Urinary bladder (tissue), 4 donors: Measurements from ENCODE around the gene RELN. TPM values are rescaled to one million over a fixed set of nuclear protein-coding genes. Genes with fewer than 3 reads are reported as not detected.
"Not testable (repeated sequence)": the region's sequence is repeated elsewhere in the genome, so short reads cannot be mapped to it uniquely, and the experiment has no call there.

Source experiments
- DNase-seq: peaks from one replicate; pipeline ENCODE4 v3.0.0-alpha.2; 2015; ENCODE audit errors: extremely low spot score
- H3K27ac ChIP-seq: one replicate; pipeline ENCODE4 v1.5.1; 2013; ENCODE audit warnings: low read depth, mild to moderate bottlenecking, moderate library complexity
- H3K36me3 ChIP-seq: one replicate; pipeline ENCODE4 v1.6.1; 2013; ENCODE audit warnings: mild to moderate bottlenecking, moderate library complexity; ENCODE audit not compliant: insufficient read depth
- H3K4me1 ChIP-seq: one replicate; pipeline ENCODE4 v1.6.1; 2013; ENCODE audit warnings: mild to moderate bottlenecking, moderate library complexity; ENCODE audit not compliant: insufficient read depth
- H3K4me3 ChIP-seq: one replicate; pipeline ENCODE4 v1.5.1; 2013; ENCODE audit warnings: low read depth, low read length
- WGBS: extraction: QIAGEN DNeasy Blood & Tissue Kit; methylation state at CpG from one replicate; pipeline ENCODE4 v1.1.7; 2013; 5-methylcytosine and 5-hydroxymethylcytosine counted together
- polyA plus RNA-seq: library from polyadenylated mRNA; stranded (reverse); fragments of 200-250 nt; gene quantifications from one replicate; pipeline ENCODE4 v1.2.3, GENCODE V29; 2013
- total RNA-seq: library from RNA; depleted of rRNA; stranded (reverse); fragments of >200 nt; gene quantifications from one replicate; pipeline ENCODE4 v1.2.3, GENCODE V29; 2014
- donor health status: healthy with polysubstance abuse.
- donor health status: healthy.

The RELN gene
- total and polyA plus RNA-seq, 2 donors: 3.8 to 26.3 TPM

- Histone ChIP-seq H3K4me1 (no peaks in the 10 kb centered on the region), H3K27ac (no peak overlapping the region), H3K4me3 (no peak overlapping the region), H3K36me3 (no peaks in the 10 kb centered on the region)
- no peak for DNase-seq
- WGBS: 66% methylated on average over 11 of the region's 11 CpGs
Measured at GRCh38 chr7:103538964-103539709, 450.3 kb downstream of the RELN start.

GRCh38 chr7:103533761-103534160 lies 455.7 kb downstream of the RELN start:
- Histone ChIP-seq H3K4me1 (no peaks in the 10 kb centered on the region), H3K36me3 (no peaks in the 10 kb centered on the region), H3K4me3 (no peak overlapping the region), H3K27ac (no peak overlapping the region)
- WGBS: 73% methylated on average over 4 of the region's 4 CpGs
- no peak for DNase-seq

- DNase-seq: no peak
Measured at GRCh38 chr7:103532955-103533354, 456.5 kb downstream of the RELN start.

GRCh38 chr7:103528152-103528551 lies 461.3 kb downstream of the RELN start:
- H3K27ac ChIP-seq: no peak overlapping the region
- H3K36me3 ChIP-seq: no peaks in the 10 kb centered on the region
- 78% methylated on average over 2 of the region's 2 CpGs for WGBS
- no peak for DNase-seq
- no peaks in the 10 kb centered on the region for H3K4me1 ChIP-seq
- no peak overlapping the region for H3K4me3 ChIP-seq

More at GRCh38 chr7:103532955-103533354, 456.5 kb downstream of the RELN start:
- no peaks in the 10 kb centered on the region for H3K4me1 ChIP-seq
- H3K36me3 ChIP-seq: no peaks in the 10 kb centered on the region
- 71% methylated on average over 5 of the region's 5 CpGs for WGBS
- H3K4me3 ChIP-seq: no peak overlapping the region
- no peak overlapping the region for H3K27ac ChIP-seq

- no peak for DNase-seq
- Histone ChIP-seq H3K4me1 (no peaks in the 10 kb centered on the region), H3K36me3 (no peaks in the 10 kb centered on the region), H3K27ac (no peak overlapping the region), H3K4me3 (no peak overlapping the region)
- whole genome bisulfite sequencing: 39% methylated on average over 1 of the region's 1 CpG
Measured at GRCh38 chr7:103525937-103526336, 463.5 kb downstream of the RELN start.

GRCh38 chr7:103524042-103524907 lies 465.2 kb downstream of the RELN start:
- H3K27ac ChIP-seq: no peak overlapping the region
- H3K4me1 ChIP-seq: no peaks in the 10 kb centered on the region
- no peak for DNase-seq
- WGBS: 24% methylated on average over 9 of the region's 9 CpGs
- no peaks in the 10 kb centered on the region for H3K36me3 ChIP-seq
- H3K4me3 ChIP-seq: no peak overlapping the region

- H3K36me3 ChIP-seq: no peaks in the 10 kb centered on the region
- no peaks in the 10 kb centered on the region for H3K4me1 ChIP-seq
- no peak for DNase-seq
- WGBS: 72% methylated on average over 6 of the region's 6 CpGs
- H3K4me3 ChIP-seq: no peak overlapping the region
- H3K27ac ChIP-seq: no peak overlapping the region
Measured at GRCh38 chr7:103521937-103522336, 467.5 kb downstream of the RELN start.

GRCh38 chr7:103504505-103505135 lies 484.8 kb downstream of the RELN start:
- Histone ChIP-seq H3K36me3 (no peaks in the 10 kb centered on the region), H3K4me1 (no peaks in the 10 kb centered on the region), H3K4me3 (no peak overlapping the region), H3K27ac (no peak overlapping the region)
- no peak for DNase-seq
- WGBS: 66% methylated on average over 13 of the region's 13 CpGs

GRCh38 chr7:103501206-103501605 lies 488.3 kb downstream of the RELN start:
- WGBS: 79% methylated on average over 4 of the region's 4 CpGs
- H3K27ac ChIP-seq: no peak overlapping the region
- no peaks in the 10 kb centered on the region for H3K4me1 ChIP-seq
- no peak overlapping the region for H3K4me3 ChIP-seq
- no peak for DNase-seq
- H3K36me3 ChIP-seq: no peaks in the 10 kb centered on the region

- no peaks in the 10 kb centered on the region for H3K36me3 ChIP-seq
- H3K4me1 ChIP-seq: no peaks in the 10 kb centered on the region
- no peak for DNase-seq
- no peak overlapping the region for H3K27ac ChIP-seq
- H3K4me3 ChIP-seq: no peak overlapping the region
- 70% methylated on average over 1 of the region's 1 CpG for whole genome bisulfite sequencing
Measured at GRCh38 chr7:103499976-103500375, 489.5 kb downstream of the RELN start.

- 66% methylated on average over 4 of the region's 4 CpGs for WGBS
- no peak overlapping the region for H3K27ac ChIP-seq
- peaks cover 2% of the 10 kb centered on the region for H3K36me3 ChIP-seq
- peaks cover 1% of the 10 kb centered on the region for H3K4me1 ChIP-seq
- DNase-seq: no peak
- no peak overlapping the region for H3K4me3 ChIP-seq
Measured at GRCh38 chr7:103487419-103487818, 502.0 kb downstream of the RELN start.

GRCh38 chr7:103486873-103487272 lies 502.6 kb downstream of the RELN start:
- H3K4me1 ChIP-seq, H3K27ac ChIP-seq, DNase-seq, H3K36me3 ChIP-seq, H3K4me3 ChIP-seq: not testable (repeated sequence)
- WGBS: 76% methylated on average over 3 of the region's 3 CpGs

- Histone ChIP-seq H3K4me1 (no peaks in the 10 kb centered on the region), H3K27ac (no peak overlapping the region), H3K4me3 (no peak overlapping the region), H3K36me3 (peaks cover 2% of the 10 kb centered on the region)
- WGBS: 45% methylated on average over 2 of the region's 2 CpGs
- no peak for DNase-seq
Measured at GRCh38 chr7:103480771-103481170, 508.7 kb downstream of the RELN start.

- Histone ChIP-seq H3K27ac (no peak overlapping the region), H3K4me1 (no peaks in the 10 kb centered on the region), H3K36me3 (no peaks in the 10 kb centered on the region), H3K4me3 (no peak overlapping the region)
- DNase-seq: no peak
- 30% methylated on average over 5 of the region's 5 CpGs for WGBS
Measured at GRCh38 chr7:103474956-103475355, 514.5 kb downstream of the RELN start.
